Measurements from ENCODE around the gene SNAI3. TPM values are rescaled to one million over a fixed set of nuclear protein-coding genes. Genes with fewer than 3 reads are reported as not detected.

SNAI3 gene
- total RNA-seq, 1 experiment from 2014 or later, result 2.2 TPM

GRCh38 chr16:88721815-88722755 lies 35.8 kb upstream of the SNAI3 start:
- ChIA-PET RAD21 (ENCODE audit: low non-redundant PET in 1 of 2, low total read pairs in 2 of 2, uncharacterized antibody in 2 of 2, unreplicated experiment in 2 of 2) (no interaction called here), CTCF (interaction anchor here (2.5 kb wide), 1 partner anchor 15 kb away, joined by 7 read pairs; no protein-coding TSS in a partner anchor), POLR2A (no interaction called here)
- no peak for DNase-seq (ENCODE audit: low read depth, low spot score)
- no peak for ATAC-seq
- H2AFZ ChIP-seq (ENCODE audit: low read depth, low read length, poor library complexity, severe bottlenecking), result no peak overlapping the region
- no peaks in the 10 kb centered on the region for H3K4me1 ChIP-seq (ENCODE audit: control insufficient read depth in 1 of 2, insufficient read depth in 2 of 2, low read length in 2 of 2)
- no peaks in the 10 kb centered on the region for H3K9me3 ChIP-seq (ENCODE audit: control insufficient read depth in 1 of 2, insufficient read depth in 1 of 2, low read depth in 1 of 2, low read length in 2 of 2)
- no peak overlapping the region; the same call in 1 of the 2 replicates for H3K27ac ChIP-seq (ENCODE audit: low read depth, low read length)
- H3K4me2 ChIP-seq (ENCODE audit: low read length), result no peak overlapping the region
- 0 out of 2 replicates have a peak, but pooled peaks cover 3% of the 10 kb centered on the region for H4K20me1 ChIP-seq (ENCODE audit: insufficient read depth)
- no peaks in the 10 kb centered on the region for H3K79me2 ChIP-seq (ENCODE audit: insufficient read depth, low read length)
- no peaks in the 10 kb centered on the region for H3K9me2 ChIP-seq (ENCODE audit: insufficient read depth)
- no peak for TF ChIP-seq EZH2 (IDR thresholded peaks at IDR 0.05)
- no peak for TF ChIP-seq CBX3 (IDR thresholded peaks at IDR 0.05; ENCODE audit: low read depth)
- no peak for TF ChIP-seq TCF7L2 (IDR thresholded peaks at IDR 0.05; ENCODE audit: borderline replicate concordance, extremely low read depth, insufficient read depth, insufficient read length)
- TF ChIP-seq ATF3 (IDR thresholded peaks at IDR 0.05), result no peak
- TF ChIP-seq ELF1 (IDR thresholded peaks at IDR 0.05; ENCODE audit: borderline replicate concordance, low read depth), result no peak
- TF ChIP-seq SIN3A (IDR thresholded peaks at IDR 0.05; ENCODE audit: low read depth), result no peak
- TF ChIP-seq EGR1 (IDR thresholded peaks at IDR 0.05; ENCODE audit: low read depth), result no peak
- no peak for TF ChIP-seq ZBTB33 (IDR thresholded peaks at IDR 0.05; ENCODE audit: extremely low read depth, insufficient replicate concordance, low read length)
- no peak for TF ChIP-seq ZFX (IDR thresholded peaks at IDR 0.05)
- no peak for TF ChIP-seq RAD21 (IDR thresholded peaks at IDR 0.05; ENCODE audit: low read depth)
- no peak for TF ChIP-seq YY1 (IDR thresholded peaks at IDR 0.05; ENCODE audit: extremely low read depth, insufficient replicate concordance, low read depth, low read length)
- no peak for TF ChIP-seq SRF (IDR thresholded peaks at IDR 0.05; ENCODE audit: low read depth)
- no peak for TF ChIP-seq POLR2AphosphoS5 (IDR thresholded peaks at IDR 0.05; ENCODE audit: low read depth, low read length)
- no peak overlapping the region for H3K4me3 ChIP-seq (replicated peaks in 1 of 2; ENCODE audit: low read depth in 1 of 2, low read length in 2 of 2)
- no TSS peak for BruUV-seq (replicated peaks)
- intact Hi-C loops (cut with micrococcal nuclease), result no loop called here
- no peak overlapping the region for H3K9ac ChIP-seq (ENCODE audit: low read length)
- no peaks in the 10 kb centered on the region for H3K27me3 ChIP-seq (ENCODE audit: insufficient read depth, low read length)
- peaks cover 60 to 89% of the 10 kb centered on the region in 2 experiments; a peak in 3 of 4 replicates for H3K36me3 ChIP-seq (ENCODE audit: control insufficient read depth in 1 of 2, insufficient read depth in 2 of 2, low read length in 2 of 2)
